ENCODE data around the gene PCDHB3.
"Not testable (repeated sequence)": the region's sequence is repeated elsewhere in the genome, so short reads cannot be mapped to it uniquely, and the experiment has no call there.

Gene PCDHB3

GRCh38 chr5:141105350-141105749, 5.1 kb downstream of the PCDHB3 start:
- Histone ChIP-seq H3K4me3 (no peak overlapping the region), H3K27me3 (no peaks in the 10 kb centered on the region), H3K36me3 (no peaks in the 10 kb centered on the region), H3K27ac (no peak overlapping the region), H3K4me1 (no peaks in the 10 kb centered on the region), H3K9me3 (peaks cover 2 to 47% (median 42%) of the 10 kb centered on the region in 3 donors)
- intact Hi-C loops (cut with DNase I; ENCODE audit: low total_unique reads), result no loop called here
- no peak for TF ChIP-seq CTCF (IDR thresholded peaks at IDR 0.05)
- no peak for DNase-seq

- TF ChIP-seq CTCF (IDR thresholded peaks at IDR 0.05), result no peak
- Histone ChIP-seq H3K36me3 (no peaks in the 10 kb centered on the region), H3K27me3 (no peaks in the 10 kb centered on the region), H3K4me1 (no peaks in the 10 kb centered on the region), H3K4me3 (no peak overlapping the region), H3K9me3 (peaks cover 0 to 59% (median 30%) of the 10 kb centered on the region in 3 donors), H3K27ac (no peak overlapping the region)
- no peak for DNase-seq
- intact Hi-C loops (cut with DNase I; ENCODE audit: low total_unique reads), result no loop called here
These were observed 19.0 kb downstream of the PCDHB3 start for GRCh38 chr5:141119250-141119649.

- Histone ChIP-seq H3K27ac (no peak within 1 kb of the TSS), H3K4me3 (peak within 1 kb of the TSS; percentile 32 to 41), H3K4me1 (no peaks in the 10 kb centered on the region), H3K36me3 (peaks cover 0 to 9% (median 0%) of the 10 kb centered on the region in 3 donors), H3K9me3 (peaks cover 0 to 55% (median 30%) of the 10 kb centered on the region in 3 donors), H3K27me3 (no peaks in the 10 kb centered on the region)
- DNase-seq, result no peak
- TF ChIP-seq CTCF (IDR thresholded peaks at IDR 0.05), result peak in 1 of 2 experiments; percentile 28
- intact Hi-C loops (cut with DNase I; ENCODE audit: low total_unique reads), result no loop called here
These were observed 21.3 kb downstream of the PCDHB3 start, which contains the start of gene PCDHB4 for GRCh38 chr5:141121563-141121962. PCDHB4 (plus strand) TSS chr5:141121818; CDS start chr5:141121999, 181 bp downstream.

GRCh38 chr5:141121985-141122384, 21.7 kb downstream of the PCDHB3 start:
- H3K27ac ChIP-seq, result no peak overlapping the region
- peaks cover 0 to 55% (median 25%) of the 10 kb centered on the region in 3 donors for H3K9me3 ChIP-seq
- peaks cover 0 to 9% (median 4%) of the 10 kb centered on the region in 3 donors for H3K36me3 ChIP-seq
- H3K27me3 ChIP-seq, result no peaks in the 10 kb centered on the region
- DNase-seq, result no peak
- intact Hi-C loops (cut with DNase I; ENCODE audit: low total_unique reads), result no loop called here
- peak overlapping the region; percentile 32 to 41 for H3K4me3 ChIP-seq
- TF ChIP-seq CTCF (IDR thresholded peaks at IDR 0.05), result no peak
- H3K4me1 ChIP-seq, result no peaks in the 10 kb centered on the region

- H3K4me1 ChIP-seq; DNase-seq; H3K27ac ChIP-seq; intact Hi-C loops (cut with DNase I; ENCODE audit: low total_unique reads); H3K36me3 ChIP-seq; H3K27me3 ChIP-seq; H3K4me3 ChIP-seq: not testable (repeated sequence)
- peaks cover 0 to 58% (median 23%) of the 10 kb centered on the region in 3 donors for H3K9me3 ChIP-seq
These were observed 23.3 kb downstream of the PCDHB3 start for GRCh38 chr5:141123396-141124135.

- TF ChIP-seq CTCF (IDR thresholded peaks at IDR 0.05), result no peak
These were observed 27.0 kb downstream of the PCDHB3 start for GRCh38 chr5:141127305-141127704.

More at GRCh38 chr5:141127305-141127704, 27.0 kb downstream of the PCDHB3 start:
- Histone ChIP-seq H3K36me3 (peaks cover 0 to 9% (median 4%) of the 10 kb centered on the region in 3 donors), H3K27ac (no peak overlapping the region), H3K27me3 (no peaks in the 10 kb centered on the region), H3K4me1 (no peaks in the 10 kb centered on the region), H3K4me3 (no peak overlapping the region), H3K9me3 (peaks cover 0 to 60% (median 18%) of the 10 kb centered on the region in 3 donors)
- DNase-seq, result no peak
- intact Hi-C loops (cut with DNase I; ENCODE audit: low total_unique reads), result no loop called here

Data from tibial artery (tissue), 4 donors.